ENCODE results near the gene TTLL9.
"Not testable (repeated sequence)": the region's sequence is repeated elsewhere in the genome, so short reads cannot be mapped to it uniquely, and the experiment has no call there.

TTLL9 gene

DNA sequence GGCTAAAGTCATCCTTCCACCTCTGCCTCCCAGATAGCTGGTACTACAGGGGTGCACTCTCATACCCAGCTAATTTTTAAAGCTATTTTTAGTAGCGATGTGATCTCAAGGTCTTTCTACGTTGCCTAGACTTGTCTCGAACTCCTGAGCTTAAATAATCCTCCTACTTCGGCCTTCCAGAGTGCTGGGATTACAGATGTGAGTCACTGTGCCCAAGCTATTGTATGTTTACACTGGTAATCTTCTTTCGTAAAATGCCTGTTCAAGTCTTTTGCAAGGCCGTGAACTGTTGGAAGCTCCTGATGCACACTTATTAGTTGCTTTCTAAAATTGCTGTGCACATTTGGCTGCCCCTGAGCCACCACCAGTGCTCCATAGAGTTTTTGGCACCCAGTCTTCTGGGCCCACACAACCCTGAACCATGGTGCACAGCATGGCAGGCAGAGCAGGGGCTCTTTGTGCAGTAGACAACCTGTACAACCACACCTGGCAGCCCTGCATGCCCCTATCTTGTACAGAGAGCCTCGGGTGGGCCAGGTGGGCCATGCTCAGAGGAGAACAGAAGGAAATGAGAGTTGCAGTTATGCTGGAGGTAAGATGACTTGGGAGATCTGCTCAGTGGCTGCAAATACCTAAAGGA lies 48.2 kb downstream of the TTLL9 start:
- DNase-seq (ENCODE audit: low read depth) = no peak

DNA sequence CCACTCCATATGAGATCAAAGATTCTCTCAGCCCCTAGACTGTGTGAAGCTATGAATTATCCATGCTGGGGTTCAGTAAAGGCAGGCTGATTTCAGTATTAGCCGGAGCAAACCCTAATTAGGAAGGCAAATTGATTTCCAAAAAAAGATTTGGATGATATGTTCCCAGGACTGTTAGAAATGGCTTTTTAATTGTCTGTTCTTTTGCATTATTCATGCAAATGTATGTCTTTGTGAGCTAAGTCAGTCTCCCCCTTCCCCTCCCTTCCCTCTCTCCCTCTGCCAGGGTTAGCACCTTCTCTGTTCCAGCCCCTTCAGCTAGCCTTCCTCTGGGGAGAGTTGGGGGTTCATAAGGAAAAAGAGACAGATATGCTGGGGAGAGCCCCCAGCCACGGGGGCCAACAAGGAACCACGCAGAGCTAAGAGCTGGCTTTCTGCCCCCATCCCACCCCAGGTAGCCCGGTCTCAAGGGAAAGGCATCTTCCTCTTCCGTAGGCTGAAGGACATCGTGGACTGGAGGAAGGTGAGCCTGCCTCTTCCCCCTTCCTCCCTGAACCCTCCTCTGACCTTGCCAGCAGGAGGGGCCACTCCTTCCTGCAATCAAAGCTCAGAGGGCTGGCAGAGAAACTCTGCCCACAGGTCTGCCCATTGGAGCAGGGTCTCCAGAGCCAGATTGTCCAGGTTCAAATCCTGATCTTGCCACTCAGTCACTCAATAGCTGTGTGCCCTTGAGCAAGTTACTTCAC lies 49.1 kb downstream of the TTLL9 start:
- DNase-seq (ENCODE audit: low read depth) = no peak

DNA sequence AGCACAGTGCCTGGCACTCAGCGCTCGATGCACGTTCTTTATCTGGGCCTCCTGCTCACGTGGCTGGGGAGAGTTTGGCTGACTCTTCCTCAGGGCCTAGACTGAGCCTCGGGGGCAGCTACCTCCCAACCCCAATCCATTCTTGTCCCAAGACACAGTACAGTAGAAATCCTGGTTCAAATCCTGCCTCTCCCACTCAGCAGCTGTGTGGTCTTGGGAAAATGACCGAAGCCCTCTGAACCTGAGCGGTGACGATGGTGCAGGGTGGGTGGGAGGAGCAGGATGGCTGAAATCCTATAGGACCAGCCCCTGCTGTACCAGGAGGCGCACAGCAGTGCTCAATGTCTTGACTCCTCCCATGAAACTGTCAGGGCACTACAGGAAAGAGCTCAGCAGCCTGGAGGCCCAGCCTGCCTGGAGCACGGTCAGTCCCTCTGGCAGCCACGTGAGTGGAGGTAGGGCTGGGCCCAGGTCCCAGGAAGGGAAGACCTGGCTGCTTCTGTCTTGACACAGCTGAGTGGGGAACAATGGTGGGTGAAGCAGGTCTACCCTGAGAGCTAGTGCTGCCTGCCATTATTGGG lies 49.9 kb downstream of the TTLL9 start:
- DNase-seq (ENCODE audit: low read depth) = no peak

DNA sequence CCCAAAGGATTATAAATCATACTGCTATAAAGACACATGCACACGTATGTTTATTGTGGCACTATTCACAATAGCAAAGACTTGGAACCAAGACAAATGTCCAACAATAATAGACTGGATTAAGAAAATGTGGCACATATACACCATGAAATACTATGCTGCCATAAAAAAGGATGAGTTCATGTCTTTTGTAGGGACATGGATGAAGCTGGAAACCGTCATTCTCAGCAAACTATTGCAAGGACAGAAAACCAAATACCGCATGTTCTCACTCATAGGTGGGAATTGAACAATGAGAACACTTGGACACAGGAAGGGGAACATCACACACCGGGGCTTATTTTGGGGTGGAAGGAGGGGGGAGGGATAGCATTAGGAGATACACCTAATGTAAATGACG lies 51.0 kb downstream of the TTLL9 start:
- DNase-seq (ENCODE audit: low read depth) = not testable (repeated sequence)

DNA sequence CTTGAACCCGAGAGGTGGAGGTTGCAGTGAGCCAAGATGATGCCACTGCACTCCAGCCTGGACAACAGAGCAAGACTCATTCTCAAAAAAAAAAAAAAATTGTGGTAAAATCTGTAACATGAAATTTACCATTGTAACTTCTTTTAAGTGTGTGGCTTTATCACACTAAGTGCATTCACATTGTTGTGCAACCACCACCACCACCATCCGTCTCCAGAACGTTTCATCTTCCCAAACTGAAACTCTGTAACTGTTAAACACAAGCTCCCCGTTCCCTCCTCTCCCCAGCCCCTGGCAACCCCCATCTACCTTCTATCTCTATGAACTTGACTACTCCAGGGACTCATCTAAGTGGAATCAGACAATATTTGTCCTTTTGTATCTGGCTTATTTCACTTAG lies 51.7 kb downstream of the TTLL9 start:
- DNase-seq (ENCODE audit: low read depth) = no peak

DNA sequence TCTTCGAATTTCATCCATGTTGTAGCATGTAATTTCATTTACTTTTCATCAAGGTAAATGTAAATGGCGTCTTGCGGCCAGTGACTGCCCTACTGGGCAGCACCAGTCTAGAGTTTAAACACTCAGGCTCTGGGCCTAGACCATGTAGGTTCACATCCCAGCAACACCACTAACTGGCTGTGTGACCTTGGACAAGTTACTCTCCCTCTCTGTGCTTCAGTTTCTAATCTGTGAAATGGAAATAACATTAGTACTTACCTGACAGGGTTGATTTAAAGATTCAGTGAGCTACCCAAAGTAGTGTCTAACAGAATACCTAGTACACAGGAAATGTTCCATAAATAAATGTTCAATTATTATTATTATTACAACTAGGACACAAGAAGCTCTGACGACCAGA lies 52.2 kb downstream of the TTLL9 start:
- no peak for DNase-seq (ENCODE audit: low read depth)

DNA sequence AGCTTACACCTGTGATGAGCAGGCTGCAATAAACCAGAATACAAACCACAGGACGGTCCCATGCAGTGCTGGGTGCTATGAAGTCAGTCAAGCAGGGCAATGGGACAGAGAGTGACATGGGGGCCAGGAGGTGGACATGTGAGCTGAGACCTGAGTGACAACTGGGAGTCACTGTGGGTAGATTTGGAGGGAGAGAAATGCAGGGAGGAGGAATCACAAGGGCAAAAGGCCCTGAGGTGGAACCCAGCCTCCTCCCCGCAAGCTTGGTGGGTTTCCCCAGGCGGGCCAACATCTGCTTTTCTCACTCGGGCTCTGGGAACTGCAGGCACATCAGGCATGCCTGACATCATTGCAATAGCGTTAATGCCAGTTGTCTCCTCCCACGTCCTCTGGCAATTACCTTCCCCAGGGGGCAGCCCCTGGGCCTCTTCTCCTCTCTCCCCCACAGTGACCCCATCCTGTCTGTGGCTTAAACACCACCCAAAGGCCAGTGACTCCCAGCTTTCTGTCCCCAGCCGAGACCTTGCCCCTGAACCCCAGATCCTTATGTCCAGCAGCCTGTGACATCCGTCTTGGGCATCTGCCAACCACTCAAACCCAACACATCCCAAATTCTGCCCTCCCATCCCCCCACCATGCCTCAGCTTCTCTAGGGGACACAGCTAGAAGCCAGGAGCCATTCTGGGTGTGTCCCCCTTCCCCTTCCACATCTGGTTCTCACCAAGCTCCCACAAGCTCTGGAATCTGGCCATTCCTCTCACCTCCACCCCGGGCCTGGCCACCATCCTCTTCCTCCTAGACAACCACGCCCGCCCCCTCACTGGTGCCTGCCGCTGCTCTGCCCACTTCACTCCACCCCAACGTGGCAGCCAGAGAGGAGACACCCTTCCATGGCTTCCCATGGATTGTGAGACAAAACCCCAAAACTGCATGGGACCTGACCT lies 53.2 kb downstream of the TTLL9 start:
- no peak for DNase-seq (ENCODE audit: low read depth)

DNA sequence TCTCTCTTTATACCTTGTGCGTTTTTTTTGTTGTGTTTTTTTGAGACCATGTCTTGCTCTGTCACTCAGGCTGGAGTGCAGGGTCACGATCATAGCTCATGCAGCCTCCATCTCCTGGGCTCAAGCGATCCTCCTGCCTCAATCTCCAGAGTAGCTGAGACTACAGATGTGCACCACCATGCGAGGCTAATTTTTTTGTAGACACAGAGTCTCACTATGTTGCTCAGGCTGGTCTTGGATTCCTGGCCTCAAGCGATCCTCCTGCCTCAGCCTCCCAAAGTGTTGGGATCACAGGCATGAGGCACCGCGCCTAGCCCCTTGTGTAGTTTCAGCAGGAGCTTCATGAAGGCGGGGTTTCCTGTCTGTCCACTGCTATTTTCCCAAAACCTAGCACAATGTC lies 54.1 kb downstream of the TTLL9 start:
- DNase-seq (ENCODE audit: low read depth) = no peak

DNA sequence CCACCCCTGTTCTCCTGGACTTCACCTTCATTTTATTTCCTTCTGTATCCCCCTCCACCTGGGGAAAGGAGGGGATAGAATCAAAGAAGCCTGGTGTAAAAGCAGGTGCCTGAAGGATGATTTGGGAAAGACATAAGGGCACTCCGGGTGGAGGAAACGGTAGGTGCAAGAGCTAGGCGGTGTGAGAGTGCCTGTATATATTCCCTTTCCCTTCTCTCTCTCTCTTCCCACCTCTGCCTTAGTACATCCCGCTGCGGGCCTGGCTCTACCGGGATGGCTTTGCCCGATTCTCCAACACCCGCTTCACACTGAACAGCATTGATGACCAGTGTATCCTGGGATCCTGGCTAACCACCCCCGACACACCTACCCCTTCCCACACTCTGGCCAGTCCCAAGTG lies 55.2 kb downstream of the TTLL9 start:
- DNase-seq (ENCODE audit: low read depth) = no peak

DNA sequence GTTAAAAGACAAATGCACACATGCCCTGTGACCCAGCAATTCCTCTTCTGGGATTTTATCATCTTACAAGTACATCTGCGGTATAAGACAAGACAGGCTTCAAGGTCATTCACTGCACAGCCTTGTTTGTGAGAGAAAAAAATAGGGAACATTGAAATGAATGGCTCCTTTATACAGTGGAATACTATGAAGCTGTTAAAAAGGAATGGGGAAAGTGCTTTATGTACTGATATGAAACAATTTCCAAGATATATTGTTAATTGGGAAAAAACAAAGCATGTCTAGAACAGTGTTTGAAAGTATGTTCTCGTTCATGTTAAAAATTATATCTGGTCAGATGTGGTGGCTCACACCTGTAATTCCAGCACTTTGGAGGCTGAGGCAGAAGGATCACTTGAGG lies 56.1 kb downstream of the TTLL9 start:
- no peak for DNase-seq (ENCODE audit: low read depth)

DNA sequence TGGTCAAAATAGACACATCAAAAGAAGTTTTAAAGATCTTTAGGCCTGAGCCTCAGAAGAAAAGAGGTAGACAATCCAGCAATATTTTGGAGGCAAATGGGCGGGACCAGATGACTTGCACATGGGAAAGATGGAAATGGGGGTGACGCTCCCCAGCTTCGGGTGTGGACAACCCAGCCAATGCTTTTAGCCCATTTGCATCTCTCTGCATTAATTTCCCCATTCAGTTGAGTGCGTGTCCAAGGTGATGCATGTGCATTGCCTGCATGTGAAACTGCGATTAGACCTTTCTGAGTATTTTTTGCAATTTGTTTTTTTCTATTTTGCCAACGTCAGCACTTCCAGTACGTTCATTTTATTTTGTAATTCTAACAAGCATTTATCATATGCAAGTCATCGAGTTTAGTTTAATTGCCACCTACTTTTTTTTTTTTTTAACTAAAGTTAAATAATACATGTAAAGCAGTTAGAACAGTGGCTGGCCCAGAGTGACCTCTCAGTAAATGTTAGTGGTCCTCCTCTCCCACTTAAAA lies 57.3 kb downstream of the TTLL9 start:
- no peak for DNase-seq (ENCODE audit: low read depth)

DNA sequence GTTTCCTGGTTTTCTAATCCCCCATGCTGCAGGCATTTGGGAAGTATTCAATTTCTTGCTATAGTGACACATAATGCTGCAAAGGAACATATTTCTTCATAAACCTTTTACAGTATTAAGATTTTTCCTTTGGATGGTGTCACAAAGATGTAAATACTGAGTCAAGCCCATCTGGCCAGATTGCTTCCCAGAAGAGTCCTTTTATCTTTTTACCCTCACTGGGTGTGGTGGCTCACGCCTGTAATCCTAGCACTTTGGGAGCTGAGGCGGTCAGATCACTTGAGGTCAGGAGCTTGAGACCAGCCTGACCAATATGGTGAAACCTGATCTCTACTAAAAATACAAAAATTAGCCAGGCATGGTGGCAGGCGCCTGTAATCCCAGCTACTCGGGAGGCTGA lies 59.2 kb downstream of the TTLL9 start:
- DNase-seq (ENCODE audit: low read depth) = not testable (repeated sequence)

DNA sequence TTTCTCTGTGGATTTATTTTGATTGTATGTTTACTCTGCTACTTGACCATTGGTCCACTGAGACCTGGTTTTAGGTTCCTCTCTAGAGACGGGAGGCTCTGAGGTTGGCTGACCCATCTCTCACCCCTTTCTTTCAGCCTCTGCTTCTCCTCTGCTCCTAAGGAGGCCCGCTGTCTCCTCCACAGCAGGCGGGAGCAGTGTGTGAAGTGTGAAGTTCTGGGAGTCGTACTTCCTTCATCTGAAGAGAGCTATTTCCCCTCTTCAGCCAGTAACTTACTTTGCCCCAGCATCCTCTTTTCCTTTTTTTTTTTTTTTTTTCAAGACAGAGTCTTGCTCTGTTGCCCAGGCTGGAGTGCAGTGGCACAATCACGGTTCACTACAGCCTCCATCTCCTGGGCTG lies 60.3 kb downstream of the TTLL9 start:
- DNase-seq (ENCODE audit: low read depth) = no peak

DNA sequence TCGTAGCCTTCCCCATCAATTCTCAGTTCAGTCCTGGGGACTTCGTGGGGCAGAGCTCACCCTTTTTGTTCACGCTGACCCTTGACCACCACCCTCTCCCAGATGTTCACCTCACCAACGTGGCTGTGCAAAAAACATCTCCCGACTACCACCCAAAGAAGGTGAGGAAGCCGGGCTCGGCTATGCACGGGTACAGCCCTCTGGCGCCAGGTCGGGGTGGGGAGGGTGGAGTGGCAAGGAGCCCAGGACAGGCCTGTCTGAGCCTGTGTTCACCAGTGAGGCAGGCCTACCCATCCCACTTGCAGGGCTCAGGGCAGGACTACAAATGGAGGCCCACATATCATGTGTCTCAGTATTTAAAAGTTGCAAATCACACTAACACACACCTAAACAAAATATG lies 63.3 kb downstream of the TTLL9 start:
- no peak for DNase-seq (ENCODE audit: low read depth)

DNA sequence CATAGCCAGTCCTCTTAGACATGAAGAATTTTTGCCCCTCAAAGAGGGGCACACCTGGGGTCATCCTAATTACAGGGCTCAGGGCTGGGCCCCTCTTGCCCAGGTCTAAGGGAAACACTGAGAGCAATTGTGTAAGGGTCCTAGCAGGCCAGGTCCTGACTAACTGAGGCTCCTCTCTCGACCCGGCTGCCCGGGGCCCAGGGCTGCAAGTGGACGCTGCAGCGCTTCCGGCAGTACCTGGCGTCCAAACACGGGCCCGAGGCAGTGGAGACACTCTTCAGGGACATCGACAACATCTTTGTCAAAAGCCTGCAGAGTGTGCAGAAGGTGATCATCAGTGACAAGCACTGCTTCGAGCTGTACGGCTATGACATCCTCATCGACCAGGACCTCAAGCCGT lies 64.1 kb downstream of the TTLL9 start:
- no peak for DNase-seq (ENCODE audit: low read depth)

DNA sequence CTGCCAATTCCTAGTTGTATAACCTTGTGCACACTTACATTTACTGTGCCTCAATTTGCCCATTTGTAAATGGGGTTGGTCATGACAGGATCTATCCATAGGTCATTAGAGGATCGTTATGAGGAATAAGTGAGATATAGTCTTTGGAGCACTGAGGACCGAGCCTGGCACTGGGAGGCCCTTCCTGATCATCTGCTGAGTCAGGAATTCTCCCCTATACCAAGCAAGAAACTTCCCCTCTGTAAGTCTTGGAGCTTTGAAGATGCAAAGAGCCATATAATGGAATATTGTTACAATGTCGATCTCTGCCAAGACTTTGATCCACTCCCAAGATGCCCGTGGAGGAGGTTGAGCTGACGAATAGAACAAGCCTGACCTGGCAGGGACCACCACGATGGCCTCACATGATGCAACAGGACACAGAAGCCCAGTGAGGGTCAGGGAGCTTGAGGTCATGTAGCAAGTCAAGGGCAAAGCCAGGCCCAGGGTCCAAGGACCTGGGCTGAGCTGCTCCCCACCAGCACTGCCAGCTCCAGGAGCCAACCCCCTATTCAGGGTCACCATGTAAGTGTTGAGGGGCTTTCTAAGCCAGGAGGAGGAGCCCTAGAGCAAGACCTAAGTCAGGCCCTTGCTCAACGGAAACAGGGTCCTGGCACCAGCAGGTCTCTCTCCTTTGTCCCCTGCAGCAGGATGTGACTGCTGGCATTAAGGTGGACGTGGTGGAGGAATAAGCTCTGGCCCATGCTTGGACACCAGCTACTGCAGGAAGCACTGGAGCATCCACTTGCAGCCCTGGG lies 64.7 kb downstream of the TTLL9 start:
- no peak for DNase-seq (ENCODE audit: low read depth)

DNA sequence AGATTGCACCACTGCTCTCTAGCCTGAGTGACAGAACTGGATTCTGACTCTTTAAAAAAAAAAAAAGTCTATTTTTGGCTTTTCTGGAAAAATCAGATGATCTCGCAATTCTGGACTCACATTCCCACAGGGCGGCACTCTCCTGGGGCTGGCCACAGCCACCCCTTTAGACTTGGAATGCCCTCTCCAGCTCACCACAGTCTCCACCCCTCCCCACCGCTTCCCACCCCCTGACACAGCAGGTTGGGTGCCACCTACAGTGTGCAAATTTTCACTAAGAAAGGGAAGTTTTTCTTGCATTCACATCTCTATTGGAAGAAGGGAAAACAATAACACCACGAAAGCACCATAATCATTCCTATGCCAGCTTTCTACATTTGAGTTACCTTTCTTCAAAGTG lies 66.0 kb downstream of the TTLL9 start:
- no peak for DNase-seq (ENCODE audit: low read depth)

DNA sequence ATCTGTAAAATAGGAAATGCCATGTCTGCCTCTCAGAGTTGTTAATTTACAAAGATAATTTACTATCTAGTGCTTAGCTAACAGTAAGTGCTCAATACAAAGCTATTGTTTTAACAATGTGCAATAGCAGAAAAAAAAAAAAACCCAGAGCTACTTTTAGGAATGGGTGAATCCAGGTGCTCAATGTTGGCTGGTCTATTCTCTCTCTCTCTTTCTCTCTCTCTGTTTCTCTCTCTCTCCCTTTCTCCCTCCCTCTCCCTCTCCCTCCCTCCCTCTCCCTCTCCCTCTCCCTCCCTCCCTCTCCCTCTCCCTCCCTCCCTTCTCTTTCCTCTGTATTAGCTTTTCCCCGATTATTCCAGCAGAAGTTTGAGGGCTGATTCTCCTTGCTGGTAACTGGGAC lies 67.4 kb downstream of the TTLL9 start:
- no peak for DNase-seq (ENCODE audit: low read depth)

DNA sequence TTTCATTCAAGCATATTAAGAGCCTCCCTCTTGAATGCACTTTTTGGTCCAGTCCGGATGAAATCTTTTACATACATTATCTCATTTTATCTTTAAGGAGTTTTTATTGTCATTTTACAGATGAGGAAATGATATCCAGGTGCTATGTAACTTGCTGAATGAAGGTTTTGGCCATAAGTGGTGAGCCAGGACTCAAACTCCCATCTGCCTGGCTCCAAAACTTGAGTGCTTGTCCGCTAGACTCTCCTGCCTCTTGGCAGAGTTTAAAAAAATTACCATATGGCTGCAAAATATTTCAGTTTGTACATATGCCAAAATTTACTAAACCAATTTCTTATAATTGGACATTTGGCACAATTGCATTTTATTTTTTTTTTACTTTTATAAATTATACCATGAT lies 69.2 kb downstream of the TTLL9 start:
- no peak for DNase-seq (ENCODE audit: low read depth)

DNA sequence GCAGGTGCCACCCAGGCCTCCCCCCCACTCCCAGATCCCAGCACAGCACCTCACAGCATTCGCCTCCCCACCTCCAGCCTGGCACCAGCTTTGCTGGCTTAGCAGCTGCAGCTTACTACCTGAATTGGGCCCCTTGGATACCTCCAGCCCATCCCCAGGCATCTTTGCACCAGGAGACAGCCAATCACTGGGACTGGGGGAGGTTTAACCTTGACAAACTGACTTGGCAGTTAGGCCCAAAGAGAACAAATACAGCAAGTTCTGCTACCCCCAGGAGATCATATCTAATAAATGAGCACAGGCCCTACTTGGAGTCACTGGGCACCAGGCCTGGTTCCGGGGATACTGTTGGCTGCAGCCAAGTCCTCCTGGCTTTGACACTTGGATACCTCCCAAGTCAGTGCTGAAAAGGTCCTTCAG lies 72.6 kb downstream of the TTLL9 start:
- DNase-seq (ENCODE audit: low read depth) = no peak

DNA sequence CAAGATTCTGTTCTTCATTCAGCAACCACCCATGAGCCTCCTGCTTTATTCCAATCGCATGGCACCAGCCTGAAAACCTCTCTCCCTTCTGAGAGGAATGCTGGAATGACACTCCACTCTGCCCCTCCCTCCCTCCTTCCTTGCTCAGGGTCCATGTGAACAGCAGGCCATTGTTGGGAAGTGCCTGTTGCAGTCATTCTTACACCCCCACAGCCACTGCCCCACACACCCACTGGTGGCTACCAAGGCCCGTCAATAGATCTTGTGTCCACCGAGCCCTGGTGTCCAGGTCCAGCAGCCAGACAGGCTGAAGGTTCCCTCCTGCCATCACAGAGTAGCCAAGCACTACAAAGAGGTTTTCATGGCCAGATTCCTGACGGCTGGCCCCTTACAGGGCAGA lies 74.9 kb downstream of the TTLL9 start:
- DNase-seq (ENCODE audit: low read depth) = no peak

Measured in fibroblast of the conjunctiva (primary cell).